Right forelimb (tissue), 1 donor: ENCODE data around the gene DMBT1.

Experiments
- DNase-seq: peaks from one replicate; pipeline ENCODE4 v3.0.0-alpha.2; 2018

Gene DMBT1

GRCh38 chr10:122588381-122588780, 27.8 kb downstream of the DMBT1 start:
- no peak for DNase-seq

- no peak for DNase-seq
Observed at GRCh38 chr10:122590153-122590552, 29.6 kb downstream of the DMBT1 start.

- DNase-seq: no peak
Observed at GRCh38 chr10:122591736-122592135, 31.2 kb downstream of the DMBT1 start.

GRCh38 chr10:122592161-122592560, 31.6 kb downstream of the DMBT1 start:
- no peak for DNase-seq

GRCh38 chr10:122617476-122618270, 57.1 kb downstream of the DMBT1 start:
- no peak for DNase-seq

GRCh38 chr10:122618461-122619165, 58.1 kb downstream of the DMBT1 start:
- no peak for DNase-seq

- peak; percentile 10 for DNase-seq
Observed at GRCh38 chr10:122620961-122621360, 60.4 kb downstream of the DMBT1 start.

- no peak for DNase-seq
Observed at GRCh38 chr10:122624546-122624945, 64.0 kb downstream of the DMBT1 start.

GRCh38 chr10:122630526-122630925, 70.0 kb downstream of the DMBT1 start:
- no peak for DNase-seq

GRCh38 chr10:122632031-122632430, 71.5 kb downstream of the DMBT1 start:
- no peak for DNase-seq

- DNase-seq: no peak
Observed at GRCh38 chr10:122632576-122632975, 72.0 kb downstream of the DMBT1 start.

GRCh38 chr10:122636953-122637352, 76.4 kb downstream of the DMBT1 start:
- no peak for DNase-seq

- peak; percentile 54 for DNase-seq
Observed at GRCh38 chr10:122637376-122637775, 76.8 kb downstream of the DMBT1 start.

- no peak for DNase-seq
Observed at GRCh38 chr10:122638106-122638505, 77.6 kb downstream of the DMBT1 start.

- no peak for DNase-seq
Observed at GRCh38 chr10:122639801-122640200, 79.2 kb downstream of the DMBT1 start.

GRCh38 chr10:122640921-122641320, 80.4 kb downstream of the DMBT1 start:
- DNase-seq: no peak

GRCh38 chr10:122642726-122643605, 82.4 kb downstream of the DMBT1 start:
- no peak for DNase-seq

GRCh38 chr10:122643931-122644534, 83.5 kb downstream of the DMBT1 start:
- DNase-seq: no peak

GRCh38 chr10:122646511-122647382, 86.2 kb downstream of the DMBT1 start:
- no peak for DNase-seq

GRCh38 chr10:122647383-122647968, 86.9 kb downstream of the DMBT1 start:
- no peak for DNase-seq
